Esophagus squamous epithelium (tissue), 5 donors: ENCODE results near the gene ECHS1. TPM values are rescaled to one million over a fixed set of nuclear protein-coding genes. Genes with fewer than 3 reads are reported as not detected.

ENCODE experiments used
- DNase-seq: peaks from one replicate; lab custom pipeline; 2025; lab: John Stamatoyannopoulos, UW
- H3K27ac ChIP-seq, 4 donors: fragments of 200-600 bp; sonication (generic); one replicate each; pipeline ENCODE4 v1.5.1; 2016 to 2019; ENCODE audit warnings: mild to moderate bottlenecking in 1 of 4
- H3K27me3 ChIP-seq, 4 donors: fragments of 200-600 bp; sonication (generic); 1 replicate in 3 of 4; 2 replicates in 1 of 4; pipeline versions ENCODE4 v1.5.1 to v1.6.0; 2017 to 2021; ENCODE audit warnings: antibody characterized with exemption in 1 of 4
- H3K36me3 ChIP-seq, 3 donors: fragments of 200-600 bp; sonication (generic); one replicate each; pipeline ENCODE4 v1.5.1; 2016 to 2019
- H3K4me1 ChIP-seq, 3 donors: fragments of 200-600 bp; sonication (generic); one replicate each; pipeline ENCODE4 v1.5.1; 2017 to 2019
- H3K4me3 ChIP-seq, 4 donors: fragments of 200-600 bp; sonication (generic); 1 replicate in 3 of 4; 2 replicates in 1 of 4; pipeline ENCODE4 v1.5.1; 2016 to 2019; ENCODE audit warnings: mild to moderate bottlenecking in 2 of 4, moderate library complexity in 1 of 4
- H3K9me3 ChIP-seq, 3 donors: fragments of 200-600 bp; sonication (generic); one replicate each; pipeline ENCODE4 v1.5.1; 2016 to 2019
- POLR2A ChIP-seq, 4 donors: fragments of 450-650 bp; IDR thresholded peaks; one replicate each; pipeline ENCODE4 v1.6.1; 2017; ENCODE audit warnings: antibody characterized with exemption in 4 of 4, mild to moderate bottlenecking in 4 of 4, moderate library complexity in 3 of 4
- WGBS, 2 donors: methylation state at CpG; one replicate each; pipeline ENCODE4 v1.1.5; 2018; 5-methylcytosine and 5-hydroxymethylcytosine counted together
- intact Hi-C: fragments of 100-400 bp; cut with DNase I; formaldehyde crosslinking; loops from one replicate; pipeline ENCODE4 v1.15.0; 2022
- small RNA-seq, 4 donors: library from RNA; depleted of rRNA; stranded (forward); fragments of <200 nt; gene quantifications; one replicate each; pipeline ENCODE3, GENCODE V24; 2016
- total RNA-seq, 4 donors: library from RNA; depleted of rRNA; stranded (reverse); fragments of >200 nt; gene quantifications; one replicate each; pipeline ENCODE4 v1.1.0, GENCODE V29; 2016
- TF ChIP-seq, protein P1 (sequence below), 6 experiments: fragments of 450-650 bp in 4 of 6; fragments of 200-600 bp in 2 of 6; sonication (generic) in 2 of 6; IDR thresholded peaks; one replicate each; pipeline ENCODE4 v1.5.1; 2016 to 2019; ENCODE audit warnings: antibody characterized with exemption in 6 of 6, mild to moderate bottlenecking in 4 of 6, moderate library complexity in 4 of 6
- donor health status: DM: yes; HTN: yes; CAD: no.

Gene ECHS1
- total RNA-seq, 4 donors from 2014 or later: 75.0 to 115 (median 99.2) TPM

- TF ChIP-seq, protein P1, sequence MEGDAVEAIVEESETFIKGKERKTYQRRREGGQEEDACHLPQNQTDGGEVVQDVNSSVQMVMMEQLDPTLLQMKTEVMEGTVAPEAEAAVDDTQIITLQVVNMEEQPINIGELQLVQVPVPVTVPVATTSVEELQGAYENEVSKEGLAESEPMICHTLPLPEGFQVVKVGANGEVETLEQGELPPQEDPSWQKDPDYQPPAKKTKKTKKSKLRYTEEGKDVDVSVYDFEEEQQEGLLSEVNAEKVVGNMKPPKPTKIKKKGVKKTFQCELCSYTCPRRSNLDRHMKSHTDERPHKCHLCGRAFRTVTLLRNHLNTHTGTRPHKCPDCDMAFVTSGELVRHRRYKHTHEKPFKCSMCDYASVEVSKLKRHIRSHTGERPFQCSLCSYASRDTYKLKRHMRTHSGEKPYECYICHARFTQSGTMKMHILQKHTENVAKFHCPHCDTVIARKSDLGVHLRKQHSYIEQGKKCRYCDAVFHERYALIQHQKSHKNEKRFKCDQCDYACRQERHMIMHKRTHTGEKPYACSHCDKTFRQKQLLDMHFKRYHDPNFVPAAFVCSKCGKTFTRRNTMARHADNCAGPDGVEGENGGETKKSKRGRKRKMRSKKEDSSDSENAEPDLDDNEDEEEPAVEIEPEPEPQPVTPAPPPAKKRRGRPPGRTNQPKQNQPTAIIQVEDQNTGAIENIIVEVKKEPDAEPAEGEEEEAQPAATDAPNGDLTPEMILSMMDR (IDR thresholded peaks at IDR 0.05): no peak
- no peak for TF ChIP-seq POLR2A (IDR thresholded peaks at IDR 0.05)
- Histone ChIP-seq H3K36me3 (peaks cover 0 to 22% (median 0%) of the 10 kb centered on the region in 3 donors), H3K4me1 (peaks cover 5 to 12% (median 5%) of the 10 kb centered on the region in 3 donors), H3K9me3 (no peaks in the 10 kb centered on the region), H3K4me3 (no peak overlapping the region), H3K27ac (no peak overlapping the region), H3K27me3 (peaks cover 0 to 29% (median 0%) of the 10 kb centered on the region in 4 donors)
- DNase-seq: no peak
- intact Hi-C loops: no loop called here
- 78 to 100% methylated on average over 2 to 4 of the region's 9 CpGs for WGBS, 2 donors
These were observed 56.9 kb downstream of the ECHS1 start for GRCh38 chr10:133316266-133316665.

DNA sequence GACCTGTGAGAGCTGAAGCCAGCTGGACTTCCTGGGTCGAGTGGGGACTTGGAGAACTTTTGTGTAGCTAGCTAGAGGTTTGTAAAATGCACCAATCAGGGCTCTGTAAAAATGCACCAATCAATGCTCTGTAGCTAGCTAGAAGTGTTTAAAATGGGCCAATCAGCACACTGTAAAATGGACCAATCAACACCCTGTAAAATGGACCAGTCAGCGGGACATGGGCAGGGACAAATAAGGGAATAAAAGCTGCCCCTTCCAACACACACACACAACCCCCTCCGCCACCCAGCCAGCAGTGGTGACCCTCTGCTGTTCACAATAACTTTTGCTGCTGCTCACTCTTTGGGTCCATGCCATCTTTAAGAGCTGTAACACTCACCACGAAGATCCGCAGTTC lies 57.3 kb downstream of the ECHS1 start:
- TF ChIP-seq POLR2A (IDR thresholded peaks at IDR 0.05): no peak
- TF ChIP-seq, protein P1 (IDR thresholded peaks at IDR 0.05): no peak
- Histone ChIP-seq H3K4me3 (no peak overlapping the region), H3K4me1 (peaks cover 5 to 12% (median 5%) of the 10 kb centered on the region in 3 donors), H3K9me3 (no peaks in the 10 kb centered on the region), H3K27ac (no peak overlapping the region), H3K27me3 (peaks cover 0 to 25% (median 0%) of the 10 kb centered on the region in 4 donors), H3K36me3 (peaks cover 0 to 26% (median 0%) of the 10 kb centered on the region in 3 donors)
- no peak for DNase-seq
- intact Hi-C loops: no loop called here
- WGBS, 2 donors: 70 to 77% methylated on average over 3 to 5 of the region's 5 CpGs

- peaks cover 0 to 16% (median 0%) of the 10 kb centered on the region in 4 donors for H3K27me3 ChIP-seq
- TF ChIP-seq, protein P1 (IDR thresholded peaks at IDR 0.05): no peak
- no peak for TF ChIP-seq POLR2A (IDR thresholded peaks at IDR 0.05)
- peaks cover 5 to 12% (median 5%) of the 10 kb centered on the region in 3 donors for H3K4me1 ChIP-seq
- H3K9me3 ChIP-seq: no peaks in the 10 kb centered on the region
- H3K4me3 ChIP-seq: no peak overlapping the region
- intact Hi-C loops: no loop called here
- WGBS, 2 donors: 78 to 84% methylated on average over 6 to 7 of the region's 12 CpGs
- no peak for DNase-seq
- H3K27ac ChIP-seq: no peak overlapping the region
- peaks cover 0 to 35% (median 3%) of the 10 kb centered on the region in 3 donors for H3K36me3 ChIP-seq
These were observed 58.2 kb downstream of the ECHS1 start for GRCh38 chr10:133314911-133315310.

DNA sequence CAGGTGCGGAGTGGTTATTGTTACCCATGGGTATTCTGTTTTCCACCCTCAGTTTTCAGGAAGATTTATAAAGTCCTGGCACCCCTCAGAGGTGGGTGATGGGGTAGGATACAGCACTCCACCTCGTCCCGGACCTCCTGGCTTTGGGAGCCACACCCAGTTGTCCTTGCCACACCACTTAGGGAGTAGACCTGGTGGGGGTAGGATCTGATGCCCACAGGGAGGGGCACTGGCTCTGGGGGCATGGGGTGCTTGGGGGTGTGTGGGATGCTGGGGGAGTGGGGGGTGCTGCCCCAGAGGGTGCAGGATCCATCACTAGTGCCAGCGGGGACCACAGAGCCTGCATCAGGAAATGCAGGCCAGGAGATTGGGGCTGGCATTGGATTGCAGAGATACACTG lies 60.0 kb downstream of the ECHS1 start:
- DNase-seq: no peak
- intact Hi-C loops: no loop called here
- WGBS, 2 donors: 80 to 91% methylated on average over 4 of the region's 4 CpGs

DNA sequence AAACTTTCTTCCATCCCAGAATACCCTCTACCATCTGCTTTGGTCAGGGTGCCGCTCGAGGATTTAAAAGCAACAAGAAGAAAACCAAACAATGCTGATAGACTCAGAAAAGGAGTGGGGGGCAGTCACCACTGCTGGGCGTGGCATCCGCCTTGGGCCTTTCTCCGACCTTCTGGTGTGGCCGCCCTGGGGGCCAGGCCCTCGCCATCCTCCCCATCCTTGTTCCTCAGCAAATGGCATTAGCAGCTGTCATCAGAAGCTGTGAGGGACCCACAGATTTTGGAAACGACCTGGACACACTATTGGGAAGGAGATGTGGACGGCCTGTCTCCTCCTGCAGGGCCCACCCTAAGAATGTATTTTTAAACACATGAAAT lies 60.4 kb downstream of the ECHS1 start:
- H3K4me3 ChIP-seq: no peak overlapping the region
- intact Hi-C loops: no loop called here
- WGBS, 2 donors: 90 to 92% methylated on average over 8 to 9 of the region's 9 CpGs
- no peak overlapping the region for H3K27ac ChIP-seq
- peaks cover 0 to 40% (median 3%) of the 10 kb centered on the region in 3 donors for H3K36me3 ChIP-seq
- H3K9me3 ChIP-seq: no peaks in the 10 kb centered on the region
- TF ChIP-seq, protein P1 (IDR thresholded peaks at IDR 0.05): no peak
- no peak for TF ChIP-seq POLR2A (IDR thresholded peaks at IDR 0.05)
- no peak for DNase-seq
- peaks cover 1 to 16% (median 7%) of the 10 kb centered on the region in 3 donors for H3K4me1 ChIP-seq
- no peaks in the 10 kb centered on the region for H3K27me3 ChIP-seq

More for the DNA sequence above, 60.0 kb downstream of the ECHS1 start:
- H3K4me3 ChIP-seq: no peak overlapping the region
- peaks cover 0 to 13% (median 5%) of the 10 kb centered on the region in 3 donors for H3K4me1 ChIP-seq
- H3K27me3 ChIP-seq: no peaks in the 10 kb centered on the region
- H3K27ac ChIP-seq: no peak overlapping the region
- H3K9me3 ChIP-seq: no peaks in the 10 kb centered on the region
- TF ChIP-seq, protein P1 (IDR thresholded peaks at IDR 0.05): no peak
- TF ChIP-seq POLR2A (IDR thresholded peaks at IDR 0.05): no peak
- H3K36me3 ChIP-seq: peaks cover 0 to 40% (median 3%) of the 10 kb centered on the region in 3 donors

Small RNA genes lying within 50 kb of the gene (small RNA-seq; reads per million reads assigned to genes)
- gene AL360181.4 (0 reads per million in 4 donors), gene BANF1P2 (0 reads per million in 4 donors), gene MIR3944 (0 to 0.14 (median 0.04) reads per million in 4 donors)

Other genes starting within 250 kb of the ECHS1 start
- under 1 TPM in 3 of 4 donors, not detected in 1; 0.19 to 0.64 (median 0.53) TPM for gene KNDC1, start 213.1 kb downstream of the ECHS1 start, total RNA-seq
- not detected for gene UTF1, start 143.1 kb downstream of the ECHS1 start, total RNA-seq
- gene VENTX, start 135.5 kb downstream of the ECHS1 start, total RNA-seq: under 1 TPM in 3 of 4 donors, not detected in 1; 0.13 to 0.95 (median 0.82) TPM
- 1 to 10 TPM; 3.3 to 5.7 (median 4.3) TPM for gene ADAM8, start 96.5 kb downstream of the ECHS1 start, total RNA-seq
- gene TUBGCP2, start 64.5 kb downstream of the ECHS1 start, total RNA-seq: 10 to 100 TPM; 28.4 to 44.4 (median 38.9) TPM
- 10 to 100 TPM; 16.1 to 26.7 (median 17.7) TPM for gene ZNF511, start 64.4 kb downstream of the ECHS1 start, total RNA-seq
- gene CALY, start 36.5 kb downstream of the ECHS1 start, total RNA-seq: not detected
- not detected for gene PRAP1, start 26.0 kb downstream of the ECHS1 start, total RNA-seq
- gene FUOM, start 15.3 kb downstream of the ECHS1 start, total RNA-seq: 10 to 100 TPM in 2 of 4 donors, 1 to 10 TPM in 2; 6.7 to 17.7 (median 12.5) TPM
- gene PAOX, start 5.9 kb upstream of the ECHS1 start, total RNA-seq: 10 to 100 TPM; 11.5 to 16.6 (median 15.9) TPM
- 10 to 100 TPM; 24.6 to 32.8 (median 27.1) TPM for gene MTG1, start 20.8 kb upstream of the ECHS1 start, total RNA-seq
- gene SPRN, start 51.3 kb upstream of the ECHS1 start, total RNA-seq: not detected
- 1 to 10 TPM in 1 of 4 donors, under 1 TPM in 3; 0.06 to 2.5 (median 0.35) TPM for gene SCART1, start 80.6 kb upstream of the ECHS1 start, total RNA-seq
- gene CYP2E1, start 154.0 kb upstream of the ECHS1 start, total RNA-seq: 10 to 100 TPM in 2 of 4 donors, 1 to 10 TPM in 2; 3.1 to 26.9 (median 10.5) TPM
- gene SYCE1, start 192.2 kb upstream of the ECHS1 start, total RNA-seq: 1 to 10 TPM in 1 of 4 donors, not detected in 3; 1.8 TPM